ENCODE results near the gene CRACR2B.
A peak's percentile ranks its signal among the peaks of the same experiment; 100 is the strongest.

- peak; percentile 80 for TF ChIP-seq CTCF (conservative IDR thresholded peaks at IDR 0.05; ENCODE audit: low read length)
- no peak for TF ChIP-seq EZH2phosphoT487 (IDR thresholded peaks at IDR 0.05; ENCODE audit: borderline replicate concordance)
These were observed 20.7 kb downstream of the CRACR2B start for GRCh38 chr11:848380-848931.

Measured in Loucy (cell line).